ENCODE measurements around the gene IPO11. TPM values are rescaled to one million over a fixed set of nuclear protein-coding genes. Genes with fewer than 3 reads are reported as not detected.

The IPO11 gene
- total and polyA plus RNA-seq, 2 of the 13 experiments (the other 11 are each of a cell fraction or from before 2014, with no cell fraction given) = 13.9 to 24.4 TPM

GRCh38 chr5:62569470-62569869 lies 156.9 kb downstream of the IPO11 start (continued):
- TF ChIP-seq ZNF639 (CRISPR knock-in tag; conservative IDR thresholded peaks at IDR 0.05) = no peak

- DNase-seq (ENCODE audit: low spot score) (no peak), ATAC-seq (no peak), FAIRE-seq (no peak)
- Histone ChIP-seq H3K4me2 (ENCODE audit: low read depth, low read length) (no peak overlapping the region), H3K27me3 (ENCODE audit: control insufficient read depth in 1 of 2, insufficient read depth in 2 of 2, low read length in 2 of 2) (no peaks in the 10 kb centered on the region), H3K36me3 (replicated peaks in 1 of 2; ENCODE audit: control insufficient read depth in 1 of 2, insufficient read depth in 2 of 2, low read length in 2 of 2) (peaks cover 2 to 11% of the 10 kb centered on the region in 2 experiments; a peak in 3 of 5 replicates), H3K9me3 (ENCODE audit: low read length) (peaks cover 2% of the 10 kb centered on the region; the same call in 1 of the 2 replicates), H3K27ac (ENCODE audit: extremely low read length, insufficient read depth, low read length) (no peak overlapping the region), H3K79me2 (ENCODE audit: insufficient read depth, low read length) (no peaks in the 10 kb centered on the region), H3K4me3 (replicated peaks in 1 of 3; ENCODE audit: insufficient read depth in 1 of 3, low read depth in 2 of 3, low read length in 3 of 3) (no peak overlapping the region), H3K9ac (ENCODE audit: insufficient read depth, low read depth, low read length) (no peak overlapping the region), H4K20me1 (ENCODE audit: insufficient read depth, low read length) (no peaks in the 10 kb centered on the region), H2AFZ (ENCODE audit: low read length) (no peak overlapping the region), H3K4me1 (ENCODE audit: insufficient read depth, low read length) (no peaks in the 10 kb centered on the region)
- in situ Hi-C loops (cut with HindIII; ENCODE audit: extremely low pct_ligation_motif_present, low pct_unique_long_range_greater_than_20kb) = no loop called here
- WGBS (ENCODE audit: low lambda C conversion rate) = 96% methylated on average over 9 of the region's 9 CpGs
- TF ChIP-seq ARNT2 (CRISPR knock-in tag; IDR thresholded peaks at IDR 0.05; ENCODE audit: low read depth) (no peak), ZNF296 (CRISPR knock-in tag; conservative IDR thresholded peaks at IDR 0.05) (no peak), AHDC1 (CRISPR knock-in tag; IDR thresholded peaks at IDR 0.05; ENCODE audit: borderline replicate concordance) (no peak), IRX3 (CRISPR knock-in tag; IDR thresholded peaks at IDR 0.05; ENCODE audit: borderline replicate concordance, low read depth) (no peak), TOE1 (CRISPR knock-in tag; IDR thresholded peaks at IDR 0.05) (no peak), HOXA5 (CRISPR knock-in tag; IDR thresholded peaks at IDR 0.05) (no peak)
- POLR2A ChIA-PET = no interaction called here
- intact Hi-C loops (cut with micrococcal nuclease; ENCODE audit: unreplicated experiment) = no loop called here
- no TSS peak for BruUV-seq (replicated peaks)
- CTCF ChIA-PET (ENCODE audit: low intra/inter-chr PET ratio, low total read pairs) = no interaction called here
These were observed 160.5 kb downstream of the IPO11 start for GRCh38 chr5:62572918-62573514.

Data from HepG2 (cell line).